ENCODE measurements around the gene CLIP4. TPM values are rescaled to one million over a fixed set of nuclear protein-coding genes. Genes with fewer than 3 reads are reported as not detected.

Gene CLIP4
- total and polyA plus RNA-seq, 2 of the 4 experiments (the other 2 are of a cell fraction): 29.7 to 66.3 TPM

- no peak for DNase-seq
- ATAC-seq (ENCODE audit: low read depth): no peak
- POLR2A ChIA-PET (ENCODE audit: unreplicated experiment): no interaction called here
These were observed 2.8 kb upstream of the CLIP4 start for GRCh38 chr2:29112379-29112778.

More at GRCh38 chr2:29112379-29112778, 2.8 kb upstream of the CLIP4 start:
- 0 out of 2 replicates have a peak overlapping the region, but pooled peaks have one; percentile 63 for H2BK120ac ChIP-seq (ENCODE audit: low read depth, low read length)
- peak overlapping the region; percentile 85; the same call in 1 of the 3 replicates for H2BK15ac ChIP-seq (ENCODE audit: low read depth, low read length)
- no peaks in the 10 kb centered on the region for H3K27me3 ChIP-seq (ENCODE audit: control insufficient read depth, insufficient read depth, low read length)
- peaks cover 30% of the 10 kb centered on the region for H3K4me1 ChIP-seq (ENCODE audit: control insufficient read depth, insufficient read depth, low read length)
- H2BK20ac ChIP-seq (ENCODE audit: low read depth, low read length): 0 out of 2 replicates have a peak overlapping the region, but pooled peaks have one; percentile 27
- BruUV-seq (replicated peaks): no TSS peak
- H4K91ac ChIP-seq (ENCODE audit: insufficient read depth, low read depth, low read length): 0 out of 2 replicates have a peak overlapping the region, but pooled peaks have one; percentile 4
- H3K56ac ChIP-seq (ENCODE audit: extremely low read depth, insufficient read depth, low read length): no peak overlapping the region
- no peak overlapping the region for H4K5ac ChIP-seq (ENCODE audit: low read depth, low read length)
- no peak overlapping the region for H3K14ac ChIP-seq (replicated peaks; ENCODE audit: low read depth, low read length)
- dilution Hi-C loops (cut with HindIII; ENCODE audit: low sequenced_read_pairs, unreplicated experiment): no loop called here
- H3K36me3 ChIP-seq (ENCODE audit: control insufficient read depth, insufficient read depth, low read length): no peaks in the 10 kb centered on the region
- no peak overlapping the region for H2AK5ac ChIP-seq (ENCODE audit: low read depth, low read length)
- no peak overlapping the region for H3K18ac ChIP-seq (ENCODE audit: low read depth, low read length)
- H4K20me1 ChIP-seq (ENCODE audit: insufficient read depth, low read length): no peaks in the 10 kb centered on the region
- H3K23ac ChIP-seq (ENCODE audit: low read depth, low read length): no peak overlapping the region
- in situ Hi-C loops (cut with MboI; ENCODE audit: low sequenced_read_pairs): no loop called here
- no peak overlapping the region for H3K27ac ChIP-seq (ENCODE audit: insufficient read depth, low read length)
- intact Hi-C loops (cut with micrococcal nuclease): loop anchor here (5.0 kb wide), 1 partner anchor 130 kb away; the partner anchor contains the start of gene TOGARAM2
- no peaks in the 10 kb centered on the region for H3K9me3 ChIP-seq (ENCODE audit: control insufficient read depth, insufficient read depth, low read length)
- H3K4ac ChIP-seq (ENCODE audit: low read depth, low read length): peak overlapping the region; percentile 27; the same call in 1 of the 2 replicates
- no peak overlapping the region for H2AFZ ChIP-seq (replicated peaks; ENCODE audit: low read length, poor library complexity)
- no peak overlapping the region for H3K4me3 ChIP-seq (ENCODE audit: insufficient read depth, low read depth, low read length)
- no peak overlapping the region for H2BK5ac ChIP-seq (ENCODE audit: low read depth, low read length, poor library complexity, severe bottlenecking)
- no peak overlapping the region for H3K9ac ChIP-seq (ENCODE audit: low read depth, low read length)
- H3K9me1 ChIP-seq (ENCODE audit: insufficient read depth, low read length): peaks cover 11% of the 10 kb centered on the region
- H3K79me1 ChIP-seq (ENCODE audit: low read depth in 1 of 2, low read length in 2 of 2): peaks cover 0 to 21% of the 10 kb centered on the region in 2 experiments; a peak in 2 of 4 replicates
- peak overlapping the region in 1 of 2 experiments; percentile 12; a peak in 1 of 4 replicates for H4K8ac ChIP-seq (ENCODE audit: low read depth in 2 of 2, low read length in 2 of 2)
- H2AK9ac ChIP-seq (replicated peaks; ENCODE audit: low read depth, low read length, poor library complexity): no peak overlapping the region
- CTCF ChIA-PET: no interaction called here
- TF ChIP-seq SMC3 (IDR thresholded peaks at IDR 0.05; ENCODE audit: low read depth, low read length) (no peak), FOS (IDR thresholded peaks at IDR 0.05; ENCODE audit: low read depth, low read length) (no peak), MAZ (IDR thresholded peaks at IDR 0.05; ENCODE audit: borderline replicate concordance, low read depth, low read length) (no peak), ELK1 (IDR thresholded peaks at IDR 0.05; ENCODE audit: borderline replicate concordance, low read depth, low read length) (no peak), POLR2A (IDR thresholded peaks at IDR 0.05; ENCODE audit: low read depth, low read length) (no peak), MXI1 (IDR thresholded peaks at IDR 0.05; ENCODE audit: borderline replicate concordance, low read depth, low read length) (no peak), RFX5 (IDR thresholded peaks at IDR 0.05; ENCODE audit: low read depth, low read length) (no peak), MAFK (IDR thresholded peaks at IDR 0.05; ENCODE audit: low read depth, low read length) (no peak), BHLHE40 (IDR thresholded peaks at IDR 0.05; ENCODE audit: low read depth, low read length) (no peak), RAD21 (IDR thresholded peaks at IDR 0.05; ENCODE audit: low read length) (no peak), USF2 (IDR thresholded peaks at IDR 0.05; ENCODE audit: low read depth, low read length) (no peak), CTCF (conservative IDR thresholded peaks at IDR 0.05; ENCODE audit: low read depth, low read length) (no peak), NFE2L2 (IDR thresholded peaks at IDR 0.05; ENCODE audit: low read depth, low read length) (no peak), CEBPB (IDR thresholded peaks at IDR 0.05; ENCODE audit: low read depth, low read length) (no peak), RCOR1 (IDR thresholded peaks at IDR 0.05; ENCODE audit: insufficient replicate concordance, low read length) (no peak), CHD1 (IDR thresholded peaks at IDR 0.05; ENCODE audit: low read depth, low read length) (no peak)
- no peak overlapping the region for H3K4me2 ChIP-seq (ENCODE audit: low read depth, low read length)
